Karpas-422 (cell line): ENCODE data around the gene SMIM3. TPM values are rescaled to one million over a fixed set of nuclear protein-coding genes. Genes with fewer than 3 reads are reported as not detected.
"Not testable (repeated sequence)": the region's sequence is repeated elsewhere in the genome, so short reads cannot be mapped to it uniquely, and the experiment has no call there.

Experiments
- DNase-seq: peaks from one replicate; pipeline ENCODE4 v3.0.0-alpha.2; 2015
- H2AFZ ChIP-seq: fragments of 200-600 bp; sonication (generic); 2 replicates; pipeline ENCODE4 v1.6.1; 2014; ENCODE audit warnings: antibody characterized with exemption, low read length, mixed read lengths
- H3K27ac ChIP-seq: fragments of 200-600 bp; sonication (generic); 2 replicates; pipeline ENCODE4 v1.5.1; 2014; ENCODE audit warnings: mild to moderate bottlenecking, low read length, moderate library complexity
- H3K27me3 ChIP-seq: fragments of 200-600 bp; sonication (generic); 2 replicates; pipeline ENCODE4 v1.6.1; 2014; ENCODE audit warnings: low read length, mixed read lengths
- H3K36me3 ChIP-seq: fragments of 200-600 bp; sonication (generic); 2 replicates; pipeline ENCODE4 v1.6.1; 2014; ENCODE audit warnings: low read length, mixed read lengths; ENCODE audit not compliant: insufficient read depth
- H3K4me1 ChIP-seq: fragments of 200-600 bp; sonication (generic); 2 replicates; pipeline ENCODE4 v1.6.1; 2014; ENCODE audit warnings: mild to moderate bottlenecking, low read length, mixed read lengths
- H3K4me2 ChIP-seq: fragments of 200-600 bp; sonication (generic); 2 replicates; pipeline ENCODE4 v1.6.1; 2014; ENCODE audit warnings: low read length, low read depth, mild to moderate bottlenecking; ENCODE audit not compliant: poor library complexity, severe bottlenecking
- H3K4me3 ChIP-seq: fragments of 200-600 bp; sonication (generic); 2 replicates; pipeline ENCODE4 v1.5.1; 2014; ENCODE audit warnings: mild to moderate bottlenecking, antibody characterized with exemption, low read length, mixed read lengths
- H3K79me2 ChIP-seq: fragments of 200-600 bp; sonication (generic); 2 replicates; pipeline ENCODE4 v1.6.1; 2014; ENCODE audit warnings: mild to moderate bottlenecking, low read length, mixed read lengths
- H3K9ac ChIP-seq: fragments of 200-600 bp; sonication (generic); 2 replicates; pipeline ENCODE4 v1.6.0; 2014; ENCODE audit warnings: low read length
- H3K9me2 ChIP-seq: fragments of 200-600 bp; sonication (generic), shearing (Covaris generic); replicated peaks from 2 replicates; pipeline ENCODE4 v1.6.0; 2014; ENCODE audit warnings: mild to moderate bottlenecking, low read length, moderate library complexity; ENCODE audit not compliant: insufficient read depth
- H3K9me3 ChIP-seq: fragments of 300-700, 200-600 bp; sonication (generic); 2 replicates; pipeline ENCODE4 v1.6.1; 2014; ENCODE audit warnings: low read length, mixed read lengths
- H4K20me1 ChIP-seq: fragments of 200-600 bp; sonication (generic); 2 replicates; pipeline ENCODE4 v1.6.1; 2014; ENCODE audit warnings: mild to moderate bottlenecking, antibody characterized with exemption, low read length, low read depth; ENCODE audit not compliant: insufficient read depth
- total RNA-seq: library from RNA; depleted of rRNA; stranded (reverse); fragments of >200 nt; shearing (Covaris generic); gene quantifications from 2 replicates; pipeline ENCODE4 v1.2.3, GENCODE V29; 2014; ENCODE audit warnings: low replicate concordance; rRNA removed

The SMIM3 gene
- total RNA-seq, 1 experiment from 2014 or later: not detected

GRCh38 chr5:150829744-150830143 lies 51.2 kb downstream of the SMIM3 start:
- H3K27me3 ChIP-seq: 0 out of 2 replicates have a peak, but pooled peaks cover 2% of the 10 kb centered on the region
- no peaks in the 10 kb centered on the region for H3K4me1 ChIP-seq
- no peaks in the 10 kb centered on the region; the same call in 1 of the 2 replicates for H3K36me3 ChIP-seq
- H3K9ac ChIP-seq: no peak overlapping the region
- no peaks in the 10 kb centered on the region for H3K79me2 ChIP-seq
- no peak overlapping the region for H3K4me2 ChIP-seq
- no peak overlapping the region for H2AFZ ChIP-seq
- H3K4me3 ChIP-seq: no peak overlapping the region
- H3K9me3 ChIP-seq: peaks cover 13% of the 10 kb centered on the region
- no peaks in the 10 kb centered on the region for H4K20me1 ChIP-seq
- DNase-seq: no peak
- H3K9me2 ChIP-seq: no peaks in the 10 kb centered on the region
- no peak overlapping the region for H3K27ac ChIP-seq

DNA sequence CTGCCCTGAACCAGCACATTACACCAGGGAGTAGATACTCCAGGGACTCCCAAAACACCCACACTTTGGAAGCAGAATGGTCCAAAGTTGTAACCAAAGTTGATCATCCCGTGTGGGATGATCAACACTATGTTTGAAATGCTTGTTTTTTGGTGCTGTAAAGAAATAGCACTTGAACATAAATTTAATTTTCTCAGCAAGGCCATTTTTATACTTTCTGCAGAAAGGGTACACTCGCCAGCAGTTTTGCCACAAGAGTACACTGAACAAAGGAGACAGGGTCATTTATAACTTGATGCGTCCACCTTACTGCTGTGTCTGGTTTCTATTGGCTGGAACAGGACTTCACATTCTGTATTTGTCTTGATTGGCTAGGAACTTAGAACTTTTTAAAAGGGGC lies 53.3 kb downstream of the SMIM3 start:
- H3K79me2 ChIP-seq, H4K20me1 ChIP-seq, H3K4me2 ChIP-seq, H3K9me2 ChIP-seq, H3K4me3 ChIP-seq, H3K36me3 ChIP-seq, H3K27me3 ChIP-seq, H3K4me1 ChIP-seq, H3K9ac ChIP-seq, H2AFZ ChIP-seq, H3K27ac ChIP-seq, DNase-seq: not testable (repeated sequence)
- H3K9me3 ChIP-seq: peaks cover 13% of the 10 kb centered on the region

DNA sequence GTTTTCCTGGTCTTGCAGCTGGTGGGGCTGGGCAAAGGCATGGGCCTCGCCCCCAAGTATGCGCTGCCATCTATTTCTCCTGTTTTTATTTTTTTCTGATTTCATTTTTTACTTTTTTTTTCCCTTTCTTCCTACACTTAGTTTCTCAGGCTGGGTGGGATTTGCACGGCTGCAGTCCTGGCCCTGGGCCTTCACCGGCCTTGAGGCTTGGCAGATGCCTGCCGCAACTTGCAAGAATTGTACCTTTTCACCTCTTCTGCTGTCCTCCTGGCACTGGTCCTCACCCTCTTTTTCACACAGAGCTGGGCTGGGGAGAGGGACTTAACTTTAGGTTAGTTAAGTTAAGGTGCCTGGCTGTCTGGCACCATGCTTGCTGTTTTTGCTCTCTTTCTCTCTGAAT lies 57.5 kb downstream of the SMIM3 start:
- Histone ChIP-seq H3K36me3 (no peaks in the 10 kb centered on the region; the same call in 1 of the 2 replicates), H3K9me2 (no peaks in the 10 kb centered on the region), H3K4me1 (no peaks in the 10 kb centered on the region), H3K9me3 (peaks cover 9% of the 10 kb centered on the region), H3K79me2 (no peaks in the 10 kb centered on the region), H3K9ac (no peak overlapping the region), H3K27me3 (no peaks in the 10 kb centered on the region), H3K27ac (no peak overlapping the region), H3K4me3 (no peak overlapping the region), H3K4me2 (no peak overlapping the region), H4K20me1 (no peaks in the 10 kb centered on the region), H2AFZ (no peak overlapping the region)
- no peak for DNase-seq

GRCh38 chr5:150836703-150837102 lies 58.1 kb downstream of the SMIM3 start:
- no peaks in the 10 kb centered on the region for H3K27me3 ChIP-seq
- no peak overlapping the region for H3K9ac ChIP-seq
- no peaks in the 10 kb centered on the region for H3K9me2 ChIP-seq
- H3K27ac ChIP-seq: no peak overlapping the region
- no peak overlapping the region for H3K4me2 ChIP-seq
- H3K79me2 ChIP-seq: no peaks in the 10 kb centered on the region
- no peaks in the 10 kb centered on the region for H3K4me1 ChIP-seq
- H2AFZ ChIP-seq: no peak overlapping the region
- DNase-seq: no peak
- no peaks in the 10 kb centered on the region for H4K20me1 ChIP-seq
- no peak overlapping the region for H3K4me3 ChIP-seq
- no peaks in the 10 kb centered on the region for H3K36me3 ChIP-seq
- H3K9me3 ChIP-seq: peaks cover 3% of the 10 kb centered on the region

- not testable (repeated sequence) for H3K9me3 ChIP-seq, H3K27me3 ChIP-seq, H3K4me3 ChIP-seq, DNase-seq, H3K36me3 ChIP-seq, H3K4me1 ChIP-seq, H3K27ac ChIP-seq, H3K79me2 ChIP-seq, H3K9me2 ChIP-seq, H3K4me2 ChIP-seq, H3K9ac ChIP-seq, H4K20me1 ChIP-seq, H2AFZ ChIP-seq
These were observed 66.8 kb downstream of the SMIM3 start for GRCh38 chr5:150845185-150845859.

GRCh38 chr5:150846308-150846653 lies 67.7 kb downstream of the SMIM3 start, which contains the start of gene IRGM:
IRGM (plus strand) TSS chr5:150846521; CDS start chr5:150848124, 1,603 bp downstream.
- H3K27me3 ChIP-seq, H3K9me2 ChIP-seq, DNase-seq, H3K36me3 ChIP-seq, H3K4me1 ChIP-seq, H2AFZ ChIP-seq, H3K4me3 ChIP-seq, H3K9me3 ChIP-seq, H3K9ac ChIP-seq, H3K79me2 ChIP-seq, H3K4me2 ChIP-seq, H4K20me1 ChIP-seq, H3K27ac ChIP-seq: not testable (repeated sequence)

Other genes with a start within 250 kb of the SMIM3 start
- not detected in 2 replicates for gene SYNPO, start 138.1 kb upstream of the SMIM3 start, total RNA-seq
- gene MYOZ3, start 117.5 kb upstream of the SMIM3 start, total RNA-seq: not detected in 2 replicates
- gene RBM22, start 77.7 kb upstream of the SMIM3 start, total RNA-seq: 35.9 and 53.2 TPM in 2 replicates
- gene DCTN4, start 19.7 kb upstream of the SMIM3 start, total RNA-seq: 20.5 and 37.5 TPM in 2 replicates
- 0.87 TPM in 1 of 2 replicates, not detected in the other for gene IRGM, start 67.8 kb downstream of the SMIM3 start, total RNA-seq
- not detected in 2 replicates for gene ZNF300, start 126.2 kb downstream of the SMIM3 start, total RNA-seq
- gene GPX3, start 241.8 kb downstream of the SMIM3 start, total RNA-seq: not detected in 2 replicates